Activated naive CD4-positive, alpha-beta T cell treated with anti-CD3 and anti-CD28 coated beads for 36 hours (primary cell): ENCODE data around the gene TMEM243. TPM values are rescaled to one million over a fixed set of nuclear protein-coding genes. Genes with fewer than 3 reads are reported as not detected.

Experiments
- CTCF ChIA-PET: fragments of 350-600 bp; sonication (Branson Sonifier 250); formaldehyde crosslinking; loops from one replicate; lab custom pipeline; 2021; ENCODE audit warnings: antibody characterized with exemption; lab: Charles Lee
- DNase-seq: peaks from one replicate; pipeline ENCODE4 v3.0.0-alpha.2; 2020
- H3K27ac Mint-ChIP-seq: one replicate; pipeline ENCODE4 v1.8.0; 2021; ENCODE audit warnings: mild to moderate bottlenecking, mixed read lengths
- H3K27me3 Mint-ChIP-seq: one replicate; pipeline ENCODE4 v1.8.0; 2021; ENCODE audit warnings: low read depth, mixed read lengths
- H3K36me3 Mint-ChIP-seq: one replicate; pipeline ENCODE4 v1.8.0; 2021; ENCODE audit warnings: low read depth, mixed read lengths
- H3K4me1 Mint-ChIP-seq: one replicate; pipeline ENCODE4 v1.8.0; 2021; ENCODE audit warnings: low read depth, mixed read lengths
- H3K4me3 Mint-ChIP-seq: one replicate; pipeline ENCODE4 v1.8.0; 2021; ENCODE audit warnings: mild to moderate bottlenecking, moderate library complexity, mixed read lengths
- H3K9me3 Mint-ChIP-seq: one replicate; pipeline ENCODE4 v1.8.0; 2021; ENCODE audit warnings: mixed read lengths
- intact Hi-C: fragments of 100-400 bp; cut with micrococcal nuclease; formaldehyde crosslinking; loops from one replicate; pipeline ENCODE4 v1.15.1; 2023
- total RNA-seq, 2 experiments: library from RNA; stranded (reverse); gene quantifications; one replicate each; pipeline ENCODE4 v1.2.3, GENCODE V29; 2021

Gene TMEM243
- total RNA-seq, 2 experiments from 2014 or later, result 50.4 to 53.1 TPM

DNA sequence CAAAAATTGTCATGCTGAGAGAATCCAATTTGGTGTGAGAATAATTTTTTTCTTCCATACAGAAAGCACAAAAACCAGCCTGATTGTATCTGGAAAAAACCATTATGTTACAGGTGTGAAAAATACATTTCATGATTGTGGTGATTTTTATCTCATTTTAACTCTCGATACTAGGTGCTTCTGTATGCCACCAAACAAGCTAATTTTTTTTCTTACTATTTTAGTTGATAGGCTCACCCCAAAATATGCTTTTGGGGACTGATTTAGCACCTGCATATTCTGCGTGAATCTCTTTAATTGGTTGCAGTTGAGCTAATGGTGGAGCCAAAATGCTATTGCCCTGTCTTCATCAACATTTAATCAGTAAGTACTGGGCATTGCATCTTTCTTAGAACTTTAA lies 65.4 kb downstream of the TMEM243 start:
- no peak for DNase-seq
- Mint-ChIP-seq H3K4me3 (peak overlapping the region; percentile 41), H3K9me3 (no peaks in the 10 kb centered on the region), H3K4me1 (peaks cover 47% of the 10 kb centered on the region), H3K36me3 (peaks cover 10% of the 10 kb centered on the region), H3K27ac (no peak overlapping the region), H3K27me3 (no peaks in the 10 kb centered on the region)
- intact Hi-C loops, result loop anchor here (5.0 kb wide), 2 partner anchors 77 to 473 kb away; partner anchors contain the start of gene RUNDC3B
- CTCF ChIA-PET, result interaction anchor here (0.7 to 1.5 kb wide), 6 partner anchors 27 to 95 kb away, joined by 3 to 6 read pairs (median 4); partner anchors contain the start of gene ELAPOR2

DNA sequence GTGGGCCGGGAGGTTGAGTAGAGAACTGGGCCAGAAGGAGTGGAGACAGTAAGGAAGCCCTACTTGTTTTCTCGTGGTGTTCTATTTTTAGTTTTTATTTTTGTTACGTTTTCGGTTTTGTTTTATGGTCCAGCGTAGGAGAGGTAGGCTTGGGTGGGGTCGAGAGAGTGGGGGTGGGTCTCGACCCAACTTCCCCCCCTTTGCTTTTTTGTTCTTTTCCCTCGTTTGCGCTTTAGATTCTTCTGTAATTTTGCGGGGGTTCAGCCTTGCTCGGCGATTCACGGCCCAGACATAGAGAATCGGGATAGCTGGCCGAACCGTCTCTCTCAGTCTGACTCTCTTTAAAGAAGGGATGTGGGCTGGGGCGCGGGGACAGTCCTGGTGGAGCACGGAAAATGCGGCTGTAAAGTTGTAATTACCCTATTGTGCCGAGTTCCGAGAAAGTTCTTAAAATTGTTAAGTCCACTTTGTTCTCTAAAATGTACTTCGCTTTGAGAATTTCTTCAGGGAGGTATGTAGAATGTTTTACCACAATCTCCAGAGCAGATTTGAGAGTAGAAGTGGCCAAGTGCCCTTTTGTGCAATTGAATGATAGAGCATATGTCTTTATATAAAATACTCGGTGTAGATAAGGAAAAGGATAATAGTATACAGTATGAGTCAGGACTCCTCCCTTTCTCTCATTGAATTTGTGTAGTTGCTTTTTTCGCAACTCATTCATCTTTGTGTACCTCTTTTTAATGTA lies 66.5 kb downstream of the TMEM243 start:
- H3K36me3 Mint-ChIP-seq, result peaks cover 10% of the 10 kb centered on the region
- peak overlapping the region; percentile 84 for H3K4me3 Mint-ChIP-seq
- intact Hi-C loops, result loop anchor here (1.0 to 5.0 kb wide), 11 partner anchors 63 to 1066 kb away; partner anchors contain the start of genes CROT, DBF4, ELAPOR2 and RUNDC3B
- H3K27me3 Mint-ChIP-seq, result no peaks in the 10 kb centered on the region
- H3K4me1 Mint-ChIP-seq, result peaks cover 47% of the 10 kb centered on the region
- no peaks in the 10 kb centered on the region for H3K9me3 Mint-ChIP-seq
- DNase-seq, result peak; percentile 66
- CTCF ChIA-PET, result interaction anchor here (0.6 to 1.7 kb wide), 5 partner anchors 28 to 263 kb away, joined by 3 to 5 read pairs (median 4); no protein-coding TSS in a partner anchor
- peak overlapping the region; percentile 98 for H3K27ac Mint-ChIP-seq

DNA sequence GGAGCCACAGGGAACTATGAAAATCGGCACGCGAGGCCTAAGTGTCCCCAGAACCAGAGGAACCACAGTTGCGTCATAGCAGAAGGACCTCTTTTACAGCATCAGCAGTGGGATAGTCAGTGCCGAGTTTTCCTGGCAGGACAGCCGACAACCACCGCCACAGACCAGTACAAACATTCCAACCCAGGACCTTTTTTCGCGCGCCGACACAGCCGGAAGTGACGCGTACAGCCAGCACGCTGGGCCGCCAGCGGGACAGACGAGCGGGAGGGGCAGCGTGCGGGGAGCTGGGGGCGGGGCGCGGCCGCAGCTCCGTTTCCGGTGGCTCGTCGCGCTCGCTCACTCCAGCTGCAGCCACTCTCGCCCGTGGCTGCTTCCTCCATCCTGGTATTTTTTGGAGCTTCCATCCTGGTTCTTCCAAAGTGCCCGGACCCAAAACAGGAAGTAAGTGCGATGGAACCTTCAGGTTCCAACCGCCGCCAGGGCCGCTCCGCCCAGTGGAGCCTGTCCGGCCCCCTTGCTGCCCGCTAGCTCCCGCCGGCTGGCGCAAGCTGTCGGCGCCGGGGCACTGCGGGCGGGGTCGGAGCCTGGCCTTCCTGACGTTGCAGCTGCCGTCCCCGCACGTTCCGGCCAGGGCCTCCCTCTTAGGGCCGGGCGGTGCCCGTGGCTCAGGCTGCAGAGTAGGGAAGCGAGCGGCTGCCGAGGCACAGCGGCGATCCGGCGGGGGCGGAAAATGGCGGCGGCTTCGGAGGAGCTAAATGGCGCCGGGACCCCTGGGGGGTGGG lies 67.2 kb downstream of the TMEM243 start, which contains the start of gene DMTF1:
TSS of gene DMTF1 (plus strand) at position 342 of the 785 bp plus-strand sequence. CDS start 12,489 bp downstream, outside the sequence.
- Mint-ChIP-seq H3K9me3 (no peaks in the 10 kb centered on the region), H3K4me1 (peaks cover 40% of the 10 kb centered on the region), H3K27me3 (no peaks in the 10 kb centered on the region), H3K27ac (peak within 1 kb of the TSS; percentile 98), H3K36me3 (peaks cover 10% of the 10 kb centered on the region), H3K4me3 (peak within 1 kb of the TSS; percentile 84)
- intact Hi-C loops, result loop anchor here (1.0 to 5.0 kb wide), 9 partner anchors 67 to 1066 kb away; partner anchors contain the start of genes CROT, DBF4, ELAPOR2 and RUNDC3B
- peak; percentile 91 for DNase-seq
- CTCF ChIA-PET, result interaction anchor here (0.6 to 1.7 kb wide), 8 partner anchors 28 to 721 kb away, joined by 3 to 5 read pairs (median 3); no protein-coding TSS in a partner anchor

DNA sequence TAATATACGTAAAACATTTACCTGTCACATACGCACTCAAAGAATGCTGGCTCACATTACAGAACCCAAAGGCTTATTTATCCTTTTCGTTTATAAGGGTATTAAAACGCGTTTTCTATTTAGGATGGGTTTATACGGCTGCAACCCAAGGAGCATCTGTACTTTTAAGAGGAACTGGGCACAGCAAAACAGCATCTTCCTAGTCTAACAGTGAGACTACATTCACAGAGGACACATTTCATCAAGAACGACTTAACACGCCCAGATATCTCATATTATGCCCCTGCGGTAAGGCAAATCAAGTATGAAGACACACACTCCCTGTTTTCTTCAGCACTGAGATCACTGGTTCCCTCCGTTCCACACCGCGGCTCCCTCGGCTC lies 67.8 kb downstream of the TMEM243 start:
- intact Hi-C loops, result loop anchor here (1.0 to 5.0 kb wide), 9 partner anchors 68 to 1067 kb away; partner anchors contain the start of genes CROT, DBF4, ELAPOR2 and RUNDC3B
- H3K4me3 Mint-ChIP-seq, result peak overlapping the region; percentile 84
- no peak for DNase-seq
- peaks cover 9% of the 10 kb centered on the region for H3K36me3 Mint-ChIP-seq
- no peaks in the 10 kb centered on the region for H3K9me3 Mint-ChIP-seq
- peaks cover 34% of the 10 kb centered on the region for H3K4me1 Mint-ChIP-seq
- CTCF ChIA-PET, result interaction anchor here (0.6 to 1.1 kb wide), 3 partner anchors 29 to 722 kb away, joined by 3 read pairs; no protein-coding TSS in a partner anchor
- no peaks in the 10 kb centered on the region for H3K27me3 Mint-ChIP-seq
- peak overlapping the region; percentile 98 for H3K27ac Mint-ChIP-seq

DNA sequence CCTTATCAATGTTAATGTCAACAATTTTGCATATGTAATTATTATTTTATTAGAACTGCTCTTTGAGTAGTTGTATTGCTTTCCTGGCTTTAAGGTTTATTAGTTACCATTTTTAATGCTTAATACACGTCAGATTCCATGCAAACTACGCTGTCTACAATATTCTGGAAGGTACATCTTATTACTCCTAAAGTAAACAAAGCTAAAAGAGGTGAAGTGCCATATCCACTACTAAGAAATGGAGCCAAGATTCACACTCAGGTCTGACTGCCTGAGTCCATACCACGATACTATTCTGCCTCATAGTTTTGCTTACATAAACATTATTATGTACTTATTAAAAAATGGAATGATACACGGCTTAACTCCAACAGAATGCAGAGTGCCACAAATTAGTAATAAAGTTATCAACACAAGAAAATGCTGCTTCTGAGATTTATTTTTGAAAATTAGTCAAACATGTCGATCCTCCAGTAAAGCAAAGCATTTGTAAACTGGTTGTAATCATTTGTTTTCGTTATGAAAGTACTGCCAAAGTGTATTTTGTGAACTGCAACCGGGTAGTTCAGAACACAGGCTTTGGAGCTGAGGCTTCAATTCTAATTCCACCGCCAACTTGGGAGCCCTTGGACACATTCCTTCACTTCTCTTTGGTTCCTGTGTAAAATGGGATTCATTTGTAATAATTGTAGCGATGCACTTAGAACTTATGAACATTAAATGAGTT lies 68.4 kb downstream of the TMEM243 start:
- CTCF ChIA-PET, result interaction anchor here (0.6 to 4.3 kb wide), 6 partner anchors 29 to 233 kb away, joined by 3 to 30 read pairs (median 4); no protein-coding TSS in a partner anchor
- no peak for DNase-seq
- Mint-ChIP-seq H3K4me1 (peaks cover 29% of the 10 kb centered on the region), H3K27ac (peak overlapping the region; percentile 98), H3K36me3 (peaks cover 9% of the 10 kb centered on the region), H3K9me3 (no peaks in the 10 kb centered on the region), H3K4me3 (peak overlapping the region; percentile 84), H3K27me3 (no peaks in the 10 kb centered on the region)
- intact Hi-C loops, result loop anchor here (5.0 kb wide), 2 partner anchors 74 to 476 kb away; partner anchors contain the start of gene RUNDC3B

DNA sequence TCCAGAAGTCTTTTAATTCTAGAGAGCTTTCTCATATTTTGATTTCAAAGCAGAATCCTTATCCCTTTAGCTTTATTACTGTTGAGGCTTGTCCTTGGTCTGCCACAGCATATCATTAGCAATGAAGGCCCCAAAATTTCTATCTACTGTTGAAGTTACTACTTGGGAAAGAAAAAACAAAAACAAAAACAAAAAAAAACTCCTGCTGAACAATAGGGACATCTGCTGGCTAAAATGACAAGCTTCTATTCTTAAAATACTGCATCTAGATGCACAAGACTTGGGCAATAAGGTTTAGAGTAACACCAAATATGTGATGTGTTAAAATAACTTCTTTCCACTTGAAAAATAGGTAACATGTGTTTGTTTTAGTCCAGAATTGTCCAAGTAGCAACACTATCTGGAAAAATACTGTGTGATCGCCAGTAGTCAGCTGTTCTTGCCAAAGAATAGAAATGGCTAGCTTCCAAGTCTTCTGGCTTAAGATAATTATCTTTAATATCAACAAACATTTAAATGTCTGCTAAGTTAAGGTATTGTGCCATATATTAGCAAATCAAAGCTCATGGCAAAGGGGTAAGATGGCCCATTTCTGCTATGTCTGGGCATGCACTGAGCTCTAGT lies 71.1 kb downstream of the TMEM243 start:
- H3K4me1 Mint-ChIP-seq, result peaks cover 9% of the 10 kb centered on the region
- peaks cover under 1% of the 10 kb centered on the region for H3K36me3 Mint-ChIP-seq
- no peak for DNase-seq
- H3K27me3 Mint-ChIP-seq, result no peaks in the 10 kb centered on the region
- H3K27ac Mint-ChIP-seq, result no peak overlapping the region
- no peaks in the 10 kb centered on the region for H3K9me3 Mint-ChIP-seq
- no peak overlapping the region for H3K4me3 Mint-ChIP-seq
- CTCF ChIA-PET, result interaction anchor here (0.6 to 5.0 kb wide), 24 partner anchors 9 to 237 kb away, joined by 3 to 48 read pairs (median 4); no protein-coding TSS in a partner anchor
- intact Hi-C loops, result loop anchor here (1.0 kb wide), 4 partner anchors 89 to 234 kb away; partner anchors contain the start of gene ELAPOR2

DNA sequence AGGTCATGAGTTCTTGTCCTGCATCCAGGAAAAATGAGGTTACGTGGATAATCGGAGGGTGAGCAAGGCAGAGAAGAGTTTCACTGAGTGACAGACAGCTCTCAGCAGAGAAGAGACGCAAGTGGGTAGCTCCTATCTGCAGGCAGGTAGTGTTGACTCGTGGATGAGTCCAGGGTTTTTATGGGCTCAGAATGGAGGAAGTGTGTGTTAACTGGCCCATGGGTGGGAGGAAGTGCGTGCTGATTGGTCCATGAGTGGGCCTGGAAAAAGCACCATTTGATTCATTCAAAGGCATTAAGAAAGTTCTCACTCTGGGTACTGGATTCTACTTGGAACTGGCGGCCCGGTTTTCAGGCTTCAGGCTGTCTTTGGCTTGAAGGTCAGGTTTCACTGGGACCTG lies 72.0 kb downstream of the TMEM243 start:
- no peaks in the 10 kb centered on the region for H3K27me3 Mint-ChIP-seq
- H3K27ac Mint-ChIP-seq, result no peak overlapping the region
- CTCF ChIA-PET, result interaction anchor here (1.0 to 5.0 kb wide), 12 partner anchors 20 to 236 kb away, joined by 3 to 48 read pairs (median 6); no protein-coding TSS in a partner anchor
- H3K4me3 Mint-ChIP-seq, result no peak overlapping the region
- H3K9me3 Mint-ChIP-seq, result no peaks in the 10 kb centered on the region
- H3K4me1 Mint-ChIP-seq, result peaks cover 6% of the 10 kb centered on the region
- intact Hi-C loops, result no loop called here
- DNase-seq, result no peak
- no peaks in the 10 kb centered on the region for H3K36me3 Mint-ChIP-seq

DNA sequence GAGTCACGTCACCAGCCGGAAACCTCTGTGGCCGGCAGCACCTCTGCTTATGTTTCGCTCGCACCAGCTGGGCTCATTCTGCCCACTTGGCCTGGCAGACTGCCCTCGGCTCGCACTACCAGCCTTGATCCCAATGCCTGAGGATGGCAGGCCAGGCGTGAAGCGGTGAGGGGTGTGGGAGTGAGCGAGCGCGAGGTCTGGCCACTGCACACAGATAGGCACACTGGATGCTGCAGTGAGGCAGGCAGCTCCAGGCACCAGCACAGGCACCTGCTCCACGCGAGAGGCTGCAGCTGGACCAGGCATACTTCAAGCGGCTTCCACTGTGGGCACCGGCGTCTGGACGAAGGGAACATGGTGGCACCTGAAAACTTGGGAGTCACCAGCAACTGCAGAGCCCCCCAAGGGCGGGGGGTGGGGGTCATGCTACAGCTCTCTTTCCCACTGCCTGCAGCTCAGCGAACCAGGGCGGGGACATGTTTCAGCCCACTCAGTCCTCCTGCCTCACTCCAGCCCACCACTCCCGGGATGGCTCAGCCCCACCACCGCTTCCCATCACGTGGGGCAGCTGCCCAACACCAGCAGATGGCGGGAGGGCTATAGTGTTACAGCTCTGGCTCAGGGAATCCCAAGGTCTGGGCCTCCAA lies 72.7 kb downstream of the TMEM243 start:
- Mint-ChIP-seq H3K27ac (no peak overlapping the region), H3K4me1 (peaks cover 6% of the 10 kb centered on the region), H3K36me3 (no peaks in the 10 kb centered on the region), H3K9me3 (no peaks in the 10 kb centered on the region), H3K27me3 (no peaks in the 10 kb centered on the region), H3K4me3 (no peak overlapping the region)
- intact Hi-C loops, result no loop called here
- DNase-seq, result no peak
- CTCF ChIA-PET, result interaction anchor here (1.1 to 5.0 kb wide), 5 partner anchors 63 to 220 kb away, joined by 3 to 48 read pairs (median 5); no protein-coding TSS in a partner anchor
